ENCODE measurements around the gene XPR1.

Gene XPR1

DNA sequence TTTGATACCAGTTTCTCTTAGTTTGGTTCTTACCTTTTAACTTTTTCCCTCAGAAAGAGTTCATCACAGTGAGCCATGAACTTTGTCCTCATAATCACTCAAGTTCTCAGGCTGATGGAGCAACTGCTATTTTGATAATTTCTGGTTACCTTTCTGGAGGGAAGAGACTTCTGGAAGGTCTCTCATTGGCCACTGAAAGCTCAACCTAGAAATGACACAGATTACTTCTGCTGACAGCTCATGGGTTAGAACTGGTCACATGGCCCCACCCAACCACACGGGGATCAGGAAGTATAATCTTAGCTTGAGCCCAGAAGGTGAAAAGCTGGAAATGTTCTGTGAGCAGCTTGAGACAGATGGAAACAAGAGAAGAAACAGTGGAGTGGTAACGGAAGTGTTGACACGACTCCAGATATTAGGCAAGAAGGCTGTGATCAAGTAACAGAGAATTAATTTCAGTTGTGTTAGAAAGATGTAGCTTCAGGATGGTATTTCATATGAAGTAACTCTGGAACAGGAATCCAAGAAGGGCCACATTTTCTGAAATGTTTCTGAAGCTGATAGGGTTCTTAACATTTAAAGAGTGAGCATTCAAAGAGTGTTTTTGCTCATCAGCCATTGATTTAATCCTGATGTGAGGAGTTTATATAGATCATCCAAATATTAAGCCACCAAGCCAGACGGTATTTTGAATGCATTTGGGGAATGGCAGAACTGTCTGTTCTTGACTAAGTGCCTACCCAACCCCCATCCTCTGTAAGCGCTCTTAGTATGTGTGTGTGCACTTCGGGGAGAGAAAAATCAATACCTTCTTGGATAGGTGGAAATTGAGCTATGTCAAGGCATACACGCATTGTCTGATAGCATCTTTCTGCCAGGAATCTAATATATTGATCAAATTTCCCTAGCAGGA lies 21.9 kb upstream of the XPR1 start:
- Mint-ChIP-seq H3K4me3 (no peak overlapping the region), H3K9me3 (peaks cover 0 to 7% of the 10 kb centered on the region in 2 donors), H3K27me3 (no peaks in the 10 kb centered on the region), H3K4me1 (peaks cover 7% of the 10 kb centered on the region), H3K27ac (no peak overlapping the region)
- DNase-seq (no peak), ATAC-seq (no peak)

GRCh38 chr1:180610556-180611015 lies 21.2 kb upstream of the XPR1 start:
- Mint-ChIP-seq H3K27ac (no peak overlapping the region), H3K27me3 (no peaks in the 10 kb centered on the region), H3K4me1 (peaks cover 7% of the 10 kb centered on the region), H3K4me3 (no peak overlapping the region), H3K9me3 (peaks cover 0 to 7% of the 10 kb centered on the region in 2 donors)
- ATAC-seq (no peak), DNase-seq (no peak)

DNA sequence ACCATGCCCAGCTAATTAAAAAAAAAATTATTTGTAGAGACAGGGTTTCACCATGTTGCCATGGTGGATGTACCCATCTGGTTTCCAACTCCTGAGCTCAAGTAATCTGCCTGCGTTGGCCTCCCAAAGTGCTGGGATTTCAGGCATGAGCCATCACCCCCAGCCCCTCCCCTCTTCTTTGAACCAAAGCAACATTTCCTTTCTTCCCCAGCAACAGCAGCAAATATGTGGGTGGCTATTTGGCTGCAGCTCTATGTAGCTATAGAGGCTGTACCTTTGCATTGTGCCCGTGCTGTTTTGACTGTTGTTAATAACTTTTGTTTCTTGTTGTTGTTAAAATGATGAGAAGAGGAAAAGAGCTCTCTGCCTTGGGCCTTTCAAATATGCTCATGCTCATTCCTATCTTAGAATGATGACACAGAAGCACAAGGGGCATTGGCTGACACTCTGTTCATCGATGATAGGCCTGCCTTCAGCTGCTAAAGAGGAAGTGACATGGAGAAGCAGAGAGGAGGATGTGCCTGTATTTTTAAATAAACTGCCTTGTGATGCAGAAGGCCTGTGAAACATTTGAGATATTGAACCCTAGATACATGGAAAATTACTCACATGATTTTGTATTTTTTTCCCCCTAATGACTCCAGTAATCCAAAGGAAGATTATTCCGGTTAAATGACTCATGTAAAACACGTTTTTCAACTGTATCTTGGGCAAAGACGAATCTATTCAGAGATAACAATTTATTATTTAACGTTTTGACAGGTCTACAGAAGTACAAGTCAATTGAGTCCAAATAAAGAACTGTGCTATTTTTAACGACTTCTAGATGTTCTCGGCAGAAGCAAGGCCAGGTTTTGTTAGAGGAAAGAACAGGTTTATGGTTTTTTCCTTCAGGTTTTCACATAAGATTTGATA lies 20.5 kb upstream of the XPR1 start:
- Mint-ChIP-seq H3K9me3 (peaks cover 0 to 7% of the 10 kb centered on the region in 2 donors), H3K4me3 (no peak overlapping the region), H3K4me1 (peaks cover 7% of the 10 kb centered on the region), H3K27ac (peak overlapping the region in 1 of 2 donors; percentile 14), H3K27me3 (no peaks in the 10 kb centered on the region)
- DNase-seq = no peak
- peak; percentile 37 for ATAC-seq

- peaks cover 7% of the 10 kb centered on the region for H3K4me1 Mint-ChIP-seq
- DNase-seq (no peak), ATAC-seq (no peak)
- H3K9me3 Mint-ChIP-seq = peaks cover 0 to 7% of the 10 kb centered on the region in 2 donors
- H3K4me3 Mint-ChIP-seq = no peak overlapping the region
- H3K27ac Mint-ChIP-seq = no peak overlapping the region
- no peaks in the 10 kb centered on the region for H3K27me3 Mint-ChIP-seq
These were observed 19.2 kb upstream of the XPR1 start for GRCh38 chr1:180612632-180613031.

DNA sequence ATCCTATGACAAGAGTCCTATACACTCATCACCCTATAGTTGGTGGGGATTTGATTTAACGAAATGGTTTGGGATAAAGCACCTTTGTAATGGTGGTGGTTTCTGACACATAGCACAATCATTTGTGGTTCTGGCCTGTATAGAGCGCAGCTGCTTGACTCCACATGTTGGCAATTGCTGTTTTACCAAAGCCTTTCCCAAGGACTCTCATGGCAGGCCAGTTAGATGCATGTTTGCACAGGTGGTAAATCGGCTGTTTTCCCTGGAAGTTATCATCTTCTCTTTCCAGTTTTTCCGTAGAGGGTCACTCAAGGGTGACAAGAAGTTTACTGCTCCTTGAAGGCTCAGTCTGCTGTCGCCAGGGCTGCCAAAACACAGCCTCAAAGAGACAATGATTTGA lies 17.1 kb upstream of the XPR1 start:
- Mint-ChIP-seq H3K4me3 (no peak overlapping the region), H3K27me3 (no peaks in the 10 kb centered on the region), H3K27ac (no peak overlapping the region), H3K4me1 (peaks cover 7% of the 10 kb centered on the region), H3K9me3 (peaks cover 0 to 7% of the 10 kb centered on the region in 2 donors)
- DNase-seq (no peak), ATAC-seq (no peak)

- ATAC-seq = no peak
These were observed 16.1 kb upstream of the XPR1 start for GRCh38 chr1:180615493-180616290.

GRCh38 chr1:180616439-180616838 lies 15.4 kb upstream of the XPR1 start:
- H3K27ac Mint-ChIP-seq = no peak overlapping the region
- peaks cover 1% of the 10 kb centered on the region for H3K4me1 Mint-ChIP-seq
- no peak overlapping the region for H3K4me3 Mint-ChIP-seq
- no peaks in the 10 kb centered on the region for H3K27me3 Mint-ChIP-seq
- ATAC-seq (no peak), DNase-seq (no peak)
- no peaks in the 10 kb centered on the region for H3K9me3 Mint-ChIP-seq

More at GRCh38 chr1:180615493-180616290, 16.1 kb upstream of the XPR1 start:
- peaks cover 7% of the 10 kb centered on the region for H3K4me1 Mint-ChIP-seq
- no peak for DNase-seq
- H3K27ac Mint-ChIP-seq = no peak overlapping the region
- H3K27me3 Mint-ChIP-seq = no peaks in the 10 kb centered on the region
- H3K4me3 Mint-ChIP-seq = no peak overlapping the region
- peaks cover 0 to 7% of the 10 kb centered on the region in 2 donors for H3K9me3 Mint-ChIP-seq

- ATAC-seq (no peak), DNase-seq (no peak)
- H3K4me3 Mint-ChIP-seq = no peak overlapping the region
- no peak overlapping the region for H3K27ac Mint-ChIP-seq
- no peaks in the 10 kb centered on the region for H3K27me3 Mint-ChIP-seq
- H3K4me1 Mint-ChIP-seq = no peaks in the 10 kb centered on the region
- no peaks in the 10 kb centered on the region for H3K9me3 Mint-ChIP-seq
These were observed 13.9 kb upstream of the XPR1 start for GRCh38 chr1:180617774-180618395.

GRCh38 chr1:180620581-180620980 lies 11.2 kb upstream of the XPR1 start:
- Mint-ChIP-seq H3K27ac (no peak overlapping the region), H3K4me3 (no peak overlapping the region), H3K27me3 (peaks cover 5% of the 10 kb centered on the region), H3K4me1 (no peaks in the 10 kb centered on the region), H3K9me3 (no peaks in the 10 kb centered on the region)
- no peak for DNase-seq
- ATAC-seq = no peak

- no peak overlapping the region for H3K27ac Mint-ChIP-seq
- no peak for DNase-seq
- no peaks in the 10 kb centered on the region for H3K4me1 Mint-ChIP-seq
- no peak overlapping the region for H3K4me3 Mint-ChIP-seq
- H3K9me3 Mint-ChIP-seq = no peaks in the 10 kb centered on the region
- H3K27me3 Mint-ChIP-seq = peaks cover 13% of the 10 kb centered on the region
- ATAC-seq = no peak
These were observed 8.9 kb upstream of the XPR1 start for GRCh38 chr1:180622658-180623508.

GRCh38 chr1:180623579-180624347 lies 8.1 kb upstream of the XPR1 start:
- DNase-seq (no peak), ATAC-seq (no peak)
- Mint-ChIP-seq H3K27ac (no peak overlapping the region), H3K4me3 (no peak overlapping the region), H3K9me3 (no peaks in the 10 kb centered on the region), H3K4me1 (no peaks in the 10 kb centered on the region), H3K27me3 (peaks cover 13% of the 10 kb centered on the region)

- no peaks in the 10 kb centered on the region for H3K4me1 Mint-ChIP-seq
- H3K27ac Mint-ChIP-seq = no peak overlapping the region
- no peak overlapping the region for H3K4me3 Mint-ChIP-seq
- peaks cover 13% of the 10 kb centered on the region for H3K27me3 Mint-ChIP-seq
- no peak for ATAC-seq
- no peaks in the 10 kb centered on the region for H3K9me3 Mint-ChIP-seq
- no peak for DNase-seq
These were observed 5.1 kb upstream of the XPR1 start for GRCh38 chr1:180626711-180627110.

- H3K4me3 Mint-ChIP-seq = no peak overlapping the region
- no peak for ATAC-seq
- DNase-seq = no peak
- no peaks in the 10 kb centered on the region for H3K9me3 Mint-ChIP-seq
- peaks cover 13% of the 10 kb centered on the region for H3K27me3 Mint-ChIP-seq
- H3K27ac Mint-ChIP-seq = no peak overlapping the region
- no peaks in the 10 kb centered on the region for H3K4me1 Mint-ChIP-seq
These were observed 4.4 kb upstream of the XPR1 start for GRCh38 chr1:180627411-180627810.

All from stimulated activated naive CD8-positive, alpha-beta T cell treated with anti-CD3 and anti-CD28 coated beads, Interleukin-15, amount 100 ng/mL, for 72 hours (primary cell).